Effector CD4-positive, alpha-beta T cell (primary cell): ENCODE data around the gene SPATA25.
A peak's percentile ranks its signal among the peaks of the same experiment; 100 is the strongest.
"Not testable (repeated sequence)": the region's sequence is repeated elsewhere in the genome, so short reads cannot be mapped to it uniquely, and the experiment has no call there.

Experiments
- DNase-seq: peaks from one replicate; pipeline ENCODE4 v3.0.0-alpha.2; 2020
- total RNA-seq: gene quantifications from one replicate; lab custom pipeline; 2026; lab: John Stamatoyannopoulos, UW

SPATA25 gene
- 2.4 reads per million, percentile 7 among the genes with 10 or more reads in this experiment for total RNA-seq

- DNase-seq: no peak
These were observed at the start of gene SPATA25 for GRCh38 chr20:45887346-45887715. TSS of gene SPATA25 (minus strand) at chr20:45887622. CDS start at chr20:45887590, 32 bp downstream.

GRCh38 chr20:45935416-45936046, 48.1 kb upstream of the SPATA25 start:
- no peak for DNase-seq

GRCh38 chr20:45934586-45935415, 47.4 kb upstream of the SPATA25 start, which contains the start of gene PCIF1:
TSS of gene PCIF1 (plus strand) at chr20:45934683. CDS start at chr20:45939000, 4,317 bp downstream.
- peak; percentile 95 for DNase-seq

- peak; percentile 40 for DNase-seq
These were observed 46.7 kb upstream of the SPATA25 start for GRCh38 chr20:45934046-45934585.

- peak; percentile 32 for DNase-seq
These were observed 46.0 kb upstream of the SPATA25 start for GRCh38 chr20:45933266-45934045.

- DNase-seq: not testable (repeated sequence)
These were observed 44.3 kb upstream of the SPATA25 start for GRCh38 chr20:45931680-45932079.

GRCh38 chr20:45927071-45927878, 39.9 kb upstream of the SPATA25 start:
- no peak for DNase-seq

GRCh38 chr20:45926731-45927070, 39.3 kb upstream of the SPATA25 start:
- no peak for DNase-seq

- no peak for DNase-seq
These were observed 38.5 kb upstream of the SPATA25 start for GRCh38 chr20:45925821-45926506.

GRCh38 chr20:45924391-45925261, 37.2 kb upstream of the SPATA25 start:
- DNase-seq: no peak

GRCh38 chr20:45921337-45922189, 34.1 kb upstream of the SPATA25 start:
- DNase-seq: no peak

- DNase-seq: no peak
These were observed 33.3 kb upstream of the SPATA25 start for GRCh38 chr20:45920462-45921336.

- DNase-seq: no peak
These were observed 32.3 kb upstream of the SPATA25 start for GRCh38 chr20:45919542-45920399.

- DNase-seq: no peak
These were observed 31.5 kb upstream of the SPATA25 start for GRCh38 chr20:45918779-45919537.

- no peak for DNase-seq
These were observed 30.8 kb upstream of the SPATA25 start for GRCh38 chr20:45918182-45918737.

GRCh38 chr20:45917790-45918141, 30.3 kb upstream of the SPATA25 start:
- DNase-seq: no peak
